HepG2 (cell line): ENCODE measurements around the gene SATB1. TPM values are rescaled to one million over a fixed set of nuclear protein-coding genes. Genes with fewer than 3 reads are reported as not detected.

Experiments used
- ATAC-seq: fragments of 200-7000 bp; cut with Tn5 transposase; 3 replicates; pipeline ENCODE4 v1.9.1; 2020; ENCODE audit warnings: mild to moderate bottlenecking, moderate library complexity
- BruUV-seq: library from RNA; stranded (reverse); fragments of 400-500 nt; replicated peaks from 2 replicates; lab custom pipeline; 2021; lab: Mats Ljungman, UMichigan
- CTCF ChIA-PET: fragments of 300-600 bp; formaldehyde crosslinking; extraction: SDS; loops from one replicate; lab custom pipeline; 2021; ENCODE audit warnings: low total read pairs, inconsistent platforms, low intra/inter-chr PET ratio; lab: Yijun Ruan, JAX
- POLR2A ChIA-PET: fragments of 350-600 bp; sonication (Branson Sonifier 250); formaldehyde crosslinking; loops from one replicate; lab custom pipeline; 2020; ENCODE audit warnings: antibody characterized with exemption, inconsistent platforms; lab: Yijun Ruan, JAX
- DNase-seq: peaks from one replicate; pipeline ENCODE4 v3.0.0-alpha.2; 2015; ENCODE audit warnings: low spot score
- FAIRE-seq: peaks from 3 replicates; lab custom pipeline; 2011; peaks lifted over from hg19 to GRCh38; lab: Jason Lieb, UNC
- H2AFZ ChIP-seq: one replicate; pipeline ENCODE4 v1.6.1; 2011; ENCODE audit warnings: low read length, inconsistent platforms
- H3K27ac ChIP-seq: fragments of 300-600 bp; 3 replicates; pipeline ENCODE4 v1.8.0; 2011; ENCODE audit warnings: mixed run types, mild to moderate bottlenecking, mixed read lengths, low read length, inconsistent platforms; ENCODE audit not compliant: insufficient read depth; ENCODE audit errors: extremely low read length
- H3K27me3 ChIP-seq, 2 experiments: fragments of 200-600 bp in 1 of 2; 2 replicates in 1 of 2; 3 replicates in 1 of 2; pipeline versions ENCODE4 v1.6.0 to v1.8.0; 2011; ENCODE audit warnings: low read length in 2 of 2, mild to moderate bottlenecking in 2 of 2, moderate library complexity in 2 of 2, inconsistent platforms in 1 of 2; ENCODE audit not compliant: insufficient read depth in 2 of 2, control insufficient read depth in 1 of 2
- H3K36me3 ChIP-seq, 2 experiments: fragments of 200-600 bp in 1 of 2; replicated peaks in 1 of 2; 2 replicates in 1 of 2; 3 replicates in 1 of 2; pipeline versions ENCODE4 v1.5.1 to v1.8.0; 2011; ENCODE audit warnings: low read length in 2 of 2, inconsistent platforms in 1 of 2; ENCODE audit not compliant: insufficient read depth in 2 of 2, control insufficient read depth in 1 of 2
- H3K4me1 ChIP-seq: 2 replicates; pipeline ENCODE4 v1.5.1; 2012; ENCODE audit warnings: low read length, inconsistent platforms; ENCODE audit not compliant: insufficient read depth
- H3K4me2 ChIP-seq: 2 replicates; pipeline ENCODE4 v1.6.0; 2011; ENCODE audit warnings: low read depth, low read length, inconsistent platforms
- H3K4me3 ChIP-seq, 3 experiments: fragments of 200-600 bp in 1 of 3; sonication (generic), shearing (Covaris generic) in 1 of 3; replicated peaks in 1 of 3; 2 replicates each; pipeline ENCODE4 v1.5.1; 2011 to 2016; ENCODE audit warnings: low read length in 3 of 3, inconsistent platforms in 2 of 3, low read depth in 2 of 3, mild to moderate bottlenecking in 2 of 3, control low read depth in 1 of 3, mixed read lengths in 1 of 3; ENCODE audit not compliant: insufficient read depth in 1 of 3
- H3K79me2 ChIP-seq: one replicate; pipeline ENCODE4 v1.6.1; 2011; ENCODE audit warnings: low read length, inconsistent platforms; ENCODE audit not compliant: insufficient read depth
- H3K9ac ChIP-seq: 2 replicates; pipeline ENCODE4 v1.6.0; 2011; ENCODE audit warnings: mild to moderate bottlenecking, low read depth, low read length, inconsistent platforms; ENCODE audit not compliant: insufficient read depth
- H3K9me3 ChIP-seq: 2 replicates; pipeline ENCODE4 v1.5.1; 2012; ENCODE audit warnings: mild to moderate bottlenecking, low read length
- H4K20me1 ChIP-seq: 2 replicates; pipeline ENCODE4 v1.6.0; 2011; ENCODE audit warnings: inconsistent platforms, mild to moderate bottlenecking, low read length, moderate library complexity; ENCODE audit not compliant: insufficient read depth
- DR1 ChIP-seq: sonication (generic); formaldehyde crosslinking; IDR thresholded peaks from 2 replicates; pipeline ENCODE4 v1.8.0; 2021; ENCODE audit warnings: mild to moderate bottlenecking, missing genetic modification reagents, inconsistent platforms
- NFE2L2 ChIP-seq: fragments of 150-350 bp; IDR thresholded peaks from 2 replicates; pipeline ENCODE4 v1.6.1; 2014; ENCODE audit warnings: low read length
- NFKB2 ChIP-seq: sonication (generic); formaldehyde crosslinking; IDR thresholded peaks from 2 replicates; pipeline ENCODE4 v1.4.0; 2020; ENCODE audit warnings: missing genetic modification reagents, borderline replicate concordance
- SRSF9 ChIP-seq: fragments of 200-400 bp; formaldehyde crosslinking; IDR thresholded peaks from 2 replicates; pipeline ENCODE4 v1.6.1; 2018; ENCODE audit warnings: borderline replicate concordance, mild to moderate bottlenecking, low read depth, low read length; ENCODE audit not compliant: insufficient read depth, poor library complexity, severe bottlenecking
- TAF1 ChIP-seq: sonication (generic); formaldehyde crosslinking; IDR thresholded peaks from 2 replicates; pipeline ENCODE4 v1.4.0; 2020; ENCODE audit warnings: missing genetic modification reagents
- ZBTB38 ChIP-seq: sonication (generic); formaldehyde crosslinking; IDR thresholded peaks from 2 replicates; pipeline ENCODE4 v1.5.1; 2020; ENCODE audit warnings: mild to moderate bottlenecking, missing genetic modification reagents
- ZNF138 ChIP-seq: sonication (generic); formaldehyde crosslinking; IDR thresholded peaks from 2 replicates; pipeline ENCODE4 v1.5.0; 2020; ENCODE audit warnings: mild to moderate bottlenecking, low read depth, missing genetic modification reagents
- ZNF598 ChIP-seq: sonication (generic); formaldehyde crosslinking; IDR thresholded peaks from 2 replicates; pipeline ENCODE4 v1.5.1; 2020; ENCODE audit warnings: mild to moderate bottlenecking, missing genetic modification reagents, borderline replicate concordance
- ZNF619 ChIP-seq: sonication (generic); formaldehyde crosslinking; IDR thresholded peaks from 2 replicates; pipeline ENCODE4 v1.4.0; 2020; ENCODE audit warnings: mild to moderate bottlenecking, missing genetic modification reagents
- WGBS: methylation state at CpG from one replicate; pipeline ENCODE4 v1.1.6; 2017; ENCODE audit warnings: low lambda C conversion rate; 5-methylcytosine and 5-hydroxymethylcytosine counted together
- in situ Hi-C: cut with HindIII; loops from 2 replicates; pipeline ENCODE4 v1.10.0; 2017; ENCODE audit warnings: low pct_unique_long_range_greater_than_20kb; ENCODE audit not compliant: extremely low pct_ligation_motif_present
- intact Hi-C: fragments of 100-400 bp; cut with micrococcal nuclease; formaldehyde crosslinking; loops from one replicate; pipeline ENCODE4 v1.10.0; 2022; ENCODE audit not compliant: unreplicated experiment
- polyA plus RNA-seq, 8 experiments: library from polyadenylated mRNA; depleted of rRNA in 3 of 8; stranded (reverse) in 7 of 8; unstranded in 1 of 8; fragments of >200 nt; fragmentation: Illumina TruSeq in 4 of 8; extraction: Trizol in 4 of 8; gene quantifications; 2 replicates each; pipeline versions ENCODE4 v1.2.1 to v1.2.3, GENCODE V29; 2011 to 2016; ENCODE audit warnings: low read depth in 4 of 8, missing spikeins in 1 of 8, mixed read lengths in 1 of 8; ENCODE audit not compliant: insufficient read depth in 1 of 8
- total RNA-seq, 5 experiments: library from RNA; depleted of rRNA; stranded (reverse); fragments of >200 nt; fragmentation: Illumina TruSeq; extraction: Trizol; gene quantifications; 2 replicates each; pipeline ENCODE4 v1.2.3, GENCODE V29; 2016; ENCODE audit warnings: low read depth in 1 of 5
- TF ChIP-seq, protein P1 (sequence below): sonication (generic); formaldehyde crosslinking; IDR thresholded peaks from 2 replicates; pipeline ENCODE4 v1.5.1; 2020; ENCODE audit warnings: missing genetic modification reagents, mild to moderate bottlenecking, borderline replicate concordance
- TF ChIP-seq, protein P2 (sequence below): sonication (generic); formaldehyde crosslinking; IDR thresholded peaks from 2 replicates; pipeline ENCODE4 v1.4.0; 2020; ENCODE audit warnings: missing genetic modification reagents, borderline replicate concordance
- TF ChIP-seq, protein P3 (sequence below): sonication (generic); formaldehyde crosslinking; IDR thresholded peaks from 2 replicates; pipeline ENCODE4 v1.4.0; 2020; ENCODE audit warnings: low read depth, mild to moderate bottlenecking, missing genetic modification reagents
- TF ChIP-seq, protein P4 (sequence below): sonication (generic); formaldehyde crosslinking; IDR thresholded peaks from 2 replicates; pipeline ENCODE4 v1.5.0; 2020; ENCODE audit warnings: missing genetic modification reagents

The SATB1 gene
- total and polyA plus RNA-seq, 2 of the 13 experiments (the other 11 are each of a cell fraction or from before 2014, with no cell fraction given) = 0.03 TPM; not detected in 1

DNA sequence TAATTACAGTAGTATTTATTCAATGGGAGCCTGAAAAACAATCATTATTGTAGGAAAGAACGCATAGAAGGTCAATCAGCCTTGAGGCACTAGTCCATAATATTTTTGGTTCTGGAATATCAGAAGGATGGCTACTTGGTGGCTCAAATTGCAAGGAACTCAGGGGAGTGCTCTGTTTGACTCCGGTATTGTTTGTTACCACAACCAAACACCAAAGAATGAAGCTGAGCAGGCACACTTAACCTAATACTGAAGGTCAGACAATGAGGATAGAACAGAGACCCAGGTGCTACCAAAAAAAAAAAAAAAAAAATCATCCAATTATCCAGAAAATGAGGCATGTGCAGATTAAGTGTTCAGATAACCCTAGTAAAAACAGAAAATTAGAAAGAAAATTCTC, 11.1 kb upstream of the SATB1 start:
- intact Hi-C loops (no loop called here), in situ Hi-C loops (no loop called here)
- H3K36me3 ChIP-seq = no peaks in the 10 kb centered on the region
- no peaks in the 10 kb centered on the region for H4K20me1 ChIP-seq
- peaks cover 0 to 8% of the 10 kb centered on the region in 2 experiments; a peak in 2 of 5 replicates for H3K27me3 ChIP-seq
- 4% methylated on average over 2 of the region's 2 CpGs for WGBS
- ChIA-PET CTCF (no interaction called here), POLR2A (no interaction called here)
- no peaks in the 10 kb centered on the region for H3K9me3 ChIP-seq
- H3K4me1 ChIP-seq = no peaks in the 10 kb centered on the region
- DNase-seq (no peak), FAIRE-seq (no peak), ATAC-seq (no peak)
- TF ChIP-seq ZBTB38 (CRISPR knock-in tag) (no peak), SRSF9 (no peak), ZNF619 (no peak), NFKB2 (CRISPR knock-in tag) (no peak), ZNF138 (no peak), DR1 (CRISPR knock-in tag) (no peak), TAF1 (no peak), ZNF598 (no peak), NFE2L2 (no peak)
- TF ChIP-seq, protein P1, sequence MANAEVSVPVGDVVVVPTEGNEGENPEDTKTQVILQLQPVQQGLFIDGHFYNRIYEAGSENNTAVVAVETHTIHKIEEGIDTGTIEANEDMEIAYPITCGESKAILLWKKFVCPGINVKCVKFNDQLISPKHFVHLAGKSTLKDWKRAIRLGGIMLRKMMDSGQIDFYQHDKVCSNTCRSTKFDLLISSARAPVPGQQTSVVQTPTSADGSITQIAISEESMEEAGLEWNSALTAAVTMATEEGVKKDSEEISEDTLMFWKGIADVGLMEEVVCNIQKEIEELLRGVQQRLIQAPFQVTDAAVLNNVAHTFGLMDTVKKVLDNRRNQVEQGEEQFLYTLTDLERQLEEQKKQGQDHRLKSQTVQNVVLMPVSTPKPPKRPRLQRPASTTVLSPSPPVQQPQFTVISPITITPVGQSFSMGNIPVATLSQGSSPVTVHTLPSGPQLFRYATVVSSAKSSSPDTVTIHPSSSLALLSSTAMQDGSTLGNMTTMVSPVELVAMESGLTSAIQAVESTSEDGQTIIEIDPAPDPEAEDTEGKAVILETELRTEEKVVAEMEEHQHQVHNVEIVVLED (CRISPR knock-in tag) = no peak
- TF ChIP-seq, protein P2, sequence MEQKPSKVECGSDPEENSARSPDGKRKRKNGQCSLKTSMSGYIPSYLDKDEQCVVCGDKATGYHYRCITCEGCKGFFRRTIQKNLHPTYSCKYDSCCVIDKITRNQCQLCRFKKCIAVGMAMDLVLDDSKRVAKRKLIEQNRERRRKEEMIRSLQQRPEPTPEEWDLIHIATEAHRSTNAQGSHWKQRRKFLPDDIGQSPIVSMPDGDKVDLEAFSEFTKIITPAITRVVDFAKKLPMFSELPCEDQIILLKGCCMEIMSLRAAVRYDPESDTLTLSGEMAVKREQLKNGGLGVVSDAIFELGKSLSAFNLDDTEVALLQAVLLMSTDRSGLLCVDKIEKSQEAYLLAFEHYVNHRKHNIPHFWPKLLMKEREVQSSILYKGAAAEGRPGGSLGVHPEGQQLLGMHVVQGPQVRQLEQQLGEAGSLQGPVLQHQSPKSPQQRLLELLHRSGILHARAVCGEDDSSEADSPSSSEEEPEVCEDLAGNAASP (CRISPR knock-in tag) = no peak
- TF ChIP-seq, protein P3, sequence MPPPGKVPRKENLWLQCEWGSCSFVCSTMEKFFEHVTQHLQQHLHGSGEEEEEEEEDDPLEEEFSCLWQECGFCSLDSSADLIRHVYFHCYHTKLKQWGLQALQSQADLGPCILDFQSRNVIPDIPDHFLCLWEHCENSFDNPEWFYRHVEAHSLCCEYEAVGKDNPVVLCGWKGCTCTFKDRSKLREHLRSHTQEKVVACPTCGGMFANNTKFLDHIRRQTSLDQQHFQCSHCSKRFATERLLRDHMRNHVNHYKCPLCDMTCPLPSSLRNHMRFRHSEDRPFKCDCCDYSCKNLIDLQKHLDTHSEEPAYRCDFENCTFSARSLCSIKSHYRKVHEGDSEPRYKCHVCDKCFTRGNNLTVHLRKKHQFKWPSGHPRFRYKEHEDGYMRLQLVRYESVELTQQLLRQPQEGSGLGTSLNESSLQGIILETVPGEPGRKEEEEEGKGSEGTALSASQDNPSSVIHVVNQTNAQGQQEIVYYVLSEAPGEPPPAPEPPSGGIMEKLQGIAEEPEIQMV (CRISPR knock-in tag) = no peak
- TF ChIP-seq, protein P4, sequence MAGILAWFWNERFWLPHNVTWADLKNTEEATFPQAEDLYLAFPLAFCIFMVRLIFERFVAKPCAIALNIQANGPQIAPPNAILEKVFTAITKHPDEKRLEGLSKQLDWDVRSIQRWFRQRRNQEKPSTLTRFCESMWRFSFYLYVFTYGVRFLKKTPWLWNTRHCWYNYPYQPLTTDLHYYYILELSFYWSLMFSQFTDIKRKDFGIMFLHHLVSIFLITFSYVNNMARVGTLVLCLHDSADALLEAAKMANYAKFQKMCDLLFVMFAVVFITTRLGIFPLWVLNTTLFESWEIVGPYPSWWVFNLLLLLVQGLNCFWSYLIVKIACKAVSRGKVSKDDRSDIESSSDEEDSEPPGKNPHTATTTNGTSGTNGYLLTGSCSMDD = no peak
- BruUV-seq = no TSS peak
- H3K4me2 ChIP-seq = no peak overlapping the region
- no peaks in the 10 kb centered on the region for H3K79me2 ChIP-seq
- no peak overlapping the region for H3K27ac ChIP-seq
- no peak overlapping the region for H3K4me3 ChIP-seq
- H3K9ac ChIP-seq = no peak overlapping the region
- no peak overlapping the region for H2AFZ ChIP-seq
